Neural cell (in vitro differentiated cells): ENCODE measurements around the gene LFNG.

Experiments used
- EZH2 ChIP-seq: fragments of 200-600, 300-800 bp; shearing (Covaris generic), sonication (generic); IDR thresholded peaks from 2 replicates; pipeline ENCODE4 v1.6.1; 2014; ENCODE audit warnings: antibody characterized with exemption, low read length, borderline replicate concordance, mild to moderate bottlenecking; ENCODE audit not compliant: insufficient read depth, poor library complexity, severe bottlenecking
- POLR2AphosphoS5 ChIP-seq: IDR thresholded peaks from 2 replicates; pipeline ENCODE4 v1.6.1; 2012
- SMC3 ChIP-seq: fragments of 450-650 bp; conservative IDR thresholded peaks from 2 replicates; pipeline ENCODE4 v1.6.1; 2014; ENCODE audit warnings: antibody characterized with exemption, mild to moderate bottlenecking, moderate library complexity; ENCODE audit not compliant: poor library complexity
- TF ChIP-seq, protein P1 (sequence below): fragments of 450-650 bp; IDR thresholded peaks from 2 replicates; pipeline ENCODE4 v1.5.1; 2014; ENCODE audit warnings: antibody characterized with exemption, mild to moderate bottlenecking, moderate library complexity; ENCODE audit not compliant: poor library complexity, severe bottlenecking
- TF ChIP-seq, protein P2 (sequence below): IDR thresholded peaks from 2 replicates; pipeline ENCODE4 v1.6.1; 2012; ENCODE audit warnings: borderline replicate concordance

DNA sequence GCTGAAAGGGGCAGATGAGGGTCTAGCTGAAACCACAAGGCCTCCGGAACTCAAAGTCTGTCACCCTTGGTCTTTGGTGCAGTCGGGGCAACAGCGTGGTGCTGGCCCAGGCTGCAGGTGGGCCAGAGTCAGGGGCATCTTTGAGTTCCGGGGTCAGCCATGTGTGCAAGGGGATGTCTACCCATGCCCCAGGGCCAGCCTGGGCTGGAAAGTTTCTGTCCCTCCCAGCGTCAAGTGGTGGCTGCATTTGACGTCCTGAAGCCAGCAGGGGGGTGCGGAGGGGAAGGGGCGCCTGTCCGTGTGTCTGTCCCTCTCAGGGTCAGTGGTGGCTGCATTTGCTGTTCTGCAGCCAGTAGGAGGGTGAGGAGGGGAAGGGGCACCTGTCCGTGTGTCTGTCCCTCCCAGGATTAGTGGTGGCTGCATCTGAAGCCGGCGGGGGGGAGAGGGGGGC, 35.1 kb downstream of the LFNG start:
- no peak for TF ChIP-seq POLR2AphosphoS5
- TF ChIP-seq SMC3 = no peak
- TF ChIP-seq EZH2 = no peak
- TF ChIP-seq, protein P1, sequence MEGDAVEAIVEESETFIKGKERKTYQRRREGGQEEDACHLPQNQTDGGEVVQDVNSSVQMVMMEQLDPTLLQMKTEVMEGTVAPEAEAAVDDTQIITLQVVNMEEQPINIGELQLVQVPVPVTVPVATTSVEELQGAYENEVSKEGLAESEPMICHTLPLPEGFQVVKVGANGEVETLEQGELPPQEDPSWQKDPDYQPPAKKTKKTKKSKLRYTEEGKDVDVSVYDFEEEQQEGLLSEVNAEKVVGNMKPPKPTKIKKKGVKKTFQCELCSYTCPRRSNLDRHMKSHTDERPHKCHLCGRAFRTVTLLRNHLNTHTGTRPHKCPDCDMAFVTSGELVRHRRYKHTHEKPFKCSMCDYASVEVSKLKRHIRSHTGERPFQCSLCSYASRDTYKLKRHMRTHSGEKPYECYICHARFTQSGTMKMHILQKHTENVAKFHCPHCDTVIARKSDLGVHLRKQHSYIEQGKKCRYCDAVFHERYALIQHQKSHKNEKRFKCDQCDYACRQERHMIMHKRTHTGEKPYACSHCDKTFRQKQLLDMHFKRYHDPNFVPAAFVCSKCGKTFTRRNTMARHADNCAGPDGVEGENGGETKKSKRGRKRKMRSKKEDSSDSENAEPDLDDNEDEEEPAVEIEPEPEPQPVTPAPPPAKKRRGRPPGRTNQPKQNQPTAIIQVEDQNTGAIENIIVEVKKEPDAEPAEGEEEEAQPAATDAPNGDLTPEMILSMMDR = no peak
- TF ChIP-seq, protein P2, sequence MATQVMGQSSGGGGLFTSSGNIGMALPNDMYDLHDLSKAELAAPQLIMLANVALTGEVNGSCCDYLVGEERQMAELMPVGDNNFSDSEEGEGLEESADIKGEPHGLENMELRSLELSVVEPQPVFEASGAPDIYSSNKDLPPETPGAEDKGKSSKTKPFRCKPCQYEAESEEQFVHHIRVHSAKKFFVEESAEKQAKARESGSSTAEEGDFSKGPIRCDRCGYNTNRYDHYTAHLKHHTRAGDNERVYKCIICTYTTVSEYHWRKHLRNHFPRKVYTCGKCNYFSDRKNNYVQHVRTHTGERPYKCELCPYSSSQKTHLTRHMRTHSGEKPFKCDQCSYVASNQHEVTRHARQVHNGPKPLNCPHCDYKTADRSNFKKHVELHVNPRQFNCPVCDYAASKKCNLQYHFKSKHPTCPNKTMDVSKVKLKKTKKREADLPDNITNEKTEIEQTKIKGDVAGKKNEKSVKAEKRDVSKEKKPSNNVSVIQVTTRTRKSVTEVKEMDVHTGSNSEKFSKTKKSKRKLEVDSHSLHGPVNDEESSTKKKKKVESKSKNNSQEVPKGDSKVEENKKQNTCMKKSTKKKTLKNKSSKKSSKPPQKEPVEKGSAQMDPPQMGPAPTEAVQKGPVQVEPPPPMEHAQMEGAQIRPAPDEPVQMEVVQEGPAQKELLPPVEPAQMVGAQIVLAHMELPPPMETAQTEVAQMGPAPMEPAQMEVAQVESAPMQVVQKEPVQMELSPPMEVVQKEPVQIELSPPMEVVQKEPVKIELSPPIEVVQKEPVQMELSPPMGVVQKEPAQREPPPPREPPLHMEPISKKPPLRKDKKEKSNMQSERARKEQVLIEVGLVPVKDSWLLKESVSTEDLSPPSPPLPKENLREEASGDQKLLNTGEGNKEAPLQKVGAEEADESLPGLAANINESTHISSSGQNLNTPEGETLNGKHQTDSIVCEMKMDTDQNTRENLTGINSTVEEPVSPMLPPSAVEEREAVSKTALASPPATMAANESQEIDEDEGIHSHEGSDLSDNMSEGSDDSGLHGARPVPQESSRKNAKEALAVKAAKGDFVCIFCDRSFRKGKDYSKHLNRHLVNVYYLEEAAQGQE = no peak
